ENCODE measurements around the gene KIAA1958.

GRCh38 chr9:112694706-112695555 is 208.3 kb downstream of the KIAA1958 start:
- TF ChIP-seq CTCF (conservative IDR thresholded peaks at IDR 0.05; ENCODE audit: low read depth, low read length) (no peak), NFE2L2 (IDR thresholded peaks at IDR 0.05; ENCODE audit: low read depth, low read length) (no peak), FOS (IDR thresholded peaks at IDR 0.05; ENCODE audit: low read depth, low read length) (no peak), POLR2A (IDR thresholded peaks at IDR 0.05; ENCODE audit: low read depth, low read length) (no peak), CEBPB (IDR thresholded peaks at IDR 0.05; ENCODE audit: low read depth, low read length) (no peak), USF2 (IDR thresholded peaks at IDR 0.05; ENCODE audit: low read depth, low read length) (no peak), RAD21 (IDR thresholded peaks at IDR 0.05; ENCODE audit: low read length) (no peak), MAZ (IDR thresholded peaks at IDR 0.05; ENCODE audit: borderline replicate concordance, low read depth, low read length) (no peak)
